Common myeloid progenitor, CD34-positive (primary cell): ENCODE data around the gene SIRT3.

ENCODE experiments used
- CTCF ChIA-PET: fragments of 350-600 bp; sonication (Branson Sonifier 250); formaldehyde crosslinking; loops from one replicate; lab custom pipeline; 2021; ENCODE audit warnings: antibody characterized with exemption; lab: Charles Lee
- POLR2A ChIA-PET: fragments of 350-600 bp; sonication (Branson Sonifier 250); formaldehyde crosslinking; loops from one replicate; lab custom pipeline; 2021; ENCODE audit warnings: antibody characterized with exemption; lab: Charles Lee
- DNase-seq, 3 donors: peaks; one replicate each; pipeline versions ENCODE4 v3.0.0 to v3.0.0-alpha.2; 2013
- H3K27ac ChIP-seq, 2 experiments: 1 replicate in 1 of 2; 2 replicates in 1 of 2; pipeline ENCODE4 v1.7.0; 2013; ENCODE audit warnings: inconsistent platforms in 2 of 2, low read length in 2 of 2, mild to moderate bottlenecking in 2 of 2, low read depth in 1 of 2, moderate library complexity in 1 of 2; ENCODE audit not compliant: severe bottlenecking in 2 of 2, insufficient read depth in 1 of 2, poor library complexity in 1 of 2
- H3K27me3 ChIP-seq, 5 experiments: replicated peaks in 2 of 5; 1 replicate in 3 of 5; 2 replicates in 2 of 5; pipeline versions ENCODE4 v1.6.1 to v1.7.0; 2013; ENCODE audit warnings: low read length in 4 of 5, mild to moderate bottlenecking in 2 of 5, moderate library complexity in 2 of 5, inconsistent platforms in 1 of 5; ENCODE audit not compliant: insufficient read depth in 5 of 5, control insufficient read depth in 4 of 5
- H3K36me3 ChIP-seq, 4 experiments: 1 replicate in 2 of 4; 2 replicates in 2 of 4; pipeline versions ENCODE4 v1.6.1 to v1.7.0; 2013; ENCODE audit warnings: low read length in 3 of 4, control low read depth in 1 of 4, mild to moderate bottlenecking in 1 of 4; ENCODE audit not compliant: control insufficient read depth in 4 of 4, insufficient read depth in 4 of 4
- H3K4me1 ChIP-seq, 4 experiments: 1 replicate in 3 of 4; 2 replicates in 1 of 4; pipeline versions ENCODE4 v1.6.1 to v1.7.1; 2013; ENCODE audit warnings: low read length in 3 of 4, mild to moderate bottlenecking in 3 of 4, control low read depth in 1 of 4, inconsistent platforms in 1 of 4, moderate library complexity in 1 of 4; ENCODE audit not compliant: control insufficient read depth in 4 of 4, insufficient read depth in 4 of 4; ENCODE audit errors: control extremely low read depth in 1 of 4
- H3K4me3 ChIP-seq, 7 experiments: 1 replicate in 4 of 7; 2 replicates in 3 of 7; pipeline versions ENCODE4 v1.5.1 to v1.7.0; 2013; ENCODE audit warnings: mild to moderate bottlenecking in 7 of 7, low read length in 6 of 7, moderate library complexity in 6 of 7, inconsistent platforms in 2 of 7, low read depth in 2 of 7, control low read depth in 1 of 7; ENCODE audit not compliant: insufficient read depth in 4 of 7, control insufficient read depth in 1 of 7; ENCODE audit errors: extremely low read depth in 1 of 7
- H3K9me3 ChIP-seq, 5 experiments: 1 replicate in 4 of 5; 2 replicates in 1 of 5; pipeline versions ENCODE4 v1.6.1 to v1.7.1; 2013; ENCODE audit warnings: low read length in 4 of 5, mild to moderate bottlenecking in 2 of 5, inconsistent platforms in 1 of 5, low read depth in 1 of 5, moderate library complexity in 1 of 5; ENCODE audit not compliant: control insufficient read depth in 4 of 5, insufficient read depth in 2 of 5; ENCODE audit errors: control extremely low read depth in 1 of 5
- WGBS: methylation state at CpG from one replicate; pipeline ENCODE4 v1.1.5; 2013; ENCODE audit not compliant: insufficient coverage; 5-methylcytosine and 5-hydroxymethylcytosine counted together

Gene SIRT3

GRCh38 chr11:217704-218103 is 18.4 kb downstream of the SIRT3 start:
- H3K9me3 ChIP-seq, result no peaks in the 10 kb centered on the region
- H3K4me3 ChIP-seq, result no peak overlapping the region
- no peaks in the 10 kb centered on the region for H3K4me1 ChIP-seq
- DNase-seq, result no peak
- H3K27me3 ChIP-seq, result no peaks in the 10 kb centered on the region
- ChIA-PET CTCF (interaction anchor here (0.9 to 2.6 kb wide), 4 partner anchors 10 to 20 kb away, joined by 3 to 14 read pairs (median 4); partner anchors contain the start of genes BET1L and RIC8A), POLR2A (interaction anchor here (0.6 kb wide), 1 partner anchor 9 kb away, joined by 3 read pairs; no protein-coding TSS in a partner anchor)
- H3K27ac ChIP-seq, result no peak overlapping the region
- H3K36me3 ChIP-seq, result peaks cover 11 to 51% (median 38%) of the 10 kb centered on the region in 4 experiments
- 100% methylated on average over 2 of the region's 3 CpGs for WGBS

DNA sequence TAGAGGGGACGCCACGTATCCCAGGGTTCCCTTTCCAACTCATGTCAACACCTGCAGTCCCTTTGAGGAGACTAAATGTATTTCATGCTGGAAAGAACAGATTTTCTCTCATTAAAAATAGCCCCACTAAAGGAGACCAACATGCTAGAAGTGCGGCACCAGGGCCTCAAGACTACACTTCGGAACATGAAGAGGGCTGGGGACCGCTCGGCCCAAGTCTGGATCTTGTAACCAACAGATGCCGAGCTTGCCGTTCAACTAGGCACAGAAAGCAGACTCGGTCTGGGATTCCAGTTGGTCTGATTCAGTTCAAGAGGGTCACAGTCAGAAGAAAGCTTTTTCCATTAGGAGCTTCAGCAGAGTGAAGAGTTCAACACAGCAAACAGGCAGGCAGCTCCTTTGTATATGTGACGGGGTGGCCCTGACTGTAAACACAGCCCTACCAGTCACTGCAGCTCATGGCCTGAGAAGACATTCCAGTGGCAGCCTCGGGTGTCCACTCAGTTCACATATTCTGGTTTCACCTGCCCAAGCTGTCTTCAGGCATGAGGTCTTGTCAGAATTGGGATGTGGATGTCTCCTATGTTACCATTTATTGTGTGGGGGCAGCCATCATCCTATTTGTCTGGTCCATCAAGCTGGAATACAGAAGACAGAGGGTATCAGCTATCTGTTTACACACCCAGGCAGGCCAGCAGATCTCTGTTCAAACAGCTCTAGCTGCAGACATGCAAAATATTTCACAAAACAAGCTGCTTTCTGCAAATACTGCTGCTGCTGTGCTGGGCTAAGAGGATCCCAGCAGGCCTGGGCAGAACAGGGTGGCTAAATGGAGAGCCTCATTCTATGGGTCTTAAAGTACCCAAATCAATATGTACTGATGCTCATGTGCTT is 19.8 kb downstream of the SIRT3 start:
- WGBS, result 95% methylated on average over 10 of the region's 11 CpGs
- Histone ChIP-seq H3K9me3 (no peaks in the 10 kb centered on the region), H3K27ac (peak overlapping the region in 1 of 2 experiments; percentile 7), H3K4me1 (no peaks in the 10 kb centered on the region), H3K36me3 (peaks cover 13 to 56% (median 46%) of the 10 kb centered on the region in 4 experiments), H3K27me3 (no peaks in the 10 kb centered on the region), H3K4me3 (no peak overlapping the region)
- CTCF ChIA-PET, result interaction anchor here (0.9 to 2.0 kb wide), 5 partner anchors 9 to 42 kb away, joined by 3 to 5 read pairs (median 3); no protein-coding TSS in a partner anchor
- POLR2A ChIA-PET, result interaction anchor here (0.6 to 0.9 kb wide), 2 partner anchors 10 to 440 kb away, joined by 3 read pairs; no protein-coding TSS in a partner anchor
- DNase-seq, result no peak

- 89% methylated on average over 4 of the region's 4 CpGs for WGBS
- ChIA-PET CTCF (interaction anchor here (0.9 to 2.0 kb wide), 6 partner anchors 9 to 146 kb away, joined by 3 to 5 read pairs (median 3); no protein-coding TSS in a partner anchor), POLR2A (interaction anchor here (0.6 to 0.9 kb wide), 2 partner anchors 11 to 441 kb away, joined by 3 read pairs; no protein-coding TSS in a partner anchor)
- no peaks in the 10 kb centered on the region for H3K9me3 ChIP-seq
- no peaks in the 10 kb centered on the region for H3K4me1 ChIP-seq
- DNase-seq, result no peak
- peaks cover 16 to 63% (median 53%) of the 10 kb centered on the region in 4 experiments for H3K36me3 ChIP-seq
- H3K4me3 ChIP-seq, result no peak overlapping the region
- H3K27me3 ChIP-seq, result no peaks in the 10 kb centered on the region
- no peak overlapping the region for H3K27ac ChIP-seq
Observed at GRCh38 chr11:215581-216037, 20.5 kb downstream of the SIRT3 start.

GRCh38 chr11:214083-214482 is 22.1 kb downstream of the SIRT3 start:
- 96% methylated on average over 7 of the region's 7 CpGs for WGBS
- CTCF ChIA-PET, result interaction anchor here (1.1 to 1.6 kb wide), 2 partner anchors 10 to 16 kb away, joined by 3 read pairs; no protein-coding TSS in a partner anchor
- Histone ChIP-seq H3K4me1 (peaks cover 0 to 13% (median 10%) of the 10 kb centered on the region in 4 experiments), H3K9me3 (no peaks in the 10 kb centered on the region), H3K27ac (no peak overlapping the region), H3K36me3 (peaks cover 16 to 75% (median 64%) of the 10 kb centered on the region in 4 experiments), H3K4me3 (no peak overlapping the region), H3K27me3 (no peaks in the 10 kb centered on the region)
- no peak for DNase-seq
- POLR2A ChIA-PET, result no interaction called here

DNA sequence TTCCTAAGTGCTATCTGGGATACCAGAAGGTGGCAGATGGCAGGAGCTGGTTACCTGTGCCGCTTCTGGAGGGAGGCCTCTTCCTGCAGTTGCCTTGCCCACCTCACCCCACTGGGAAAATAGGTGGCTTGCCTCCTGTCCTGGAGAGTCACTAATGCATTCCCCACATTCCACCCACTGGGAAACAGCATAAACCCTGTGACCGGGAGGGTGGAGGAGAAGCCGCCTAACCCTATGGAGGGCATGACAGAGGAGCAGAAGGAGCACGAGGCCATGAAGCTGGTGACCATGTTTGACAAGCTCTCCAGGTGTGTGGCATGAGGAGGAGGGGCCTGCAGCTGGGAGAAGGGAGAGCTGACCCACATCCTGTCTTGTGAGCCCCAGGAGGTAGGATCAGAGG is 23.0 kb downstream of the SIRT3 start:
- Histone ChIP-seq H3K4me3 (no peak overlapping the region), H3K9me3 (no peaks in the 10 kb centered on the region), H3K4me1 (peaks cover 0 to 19% (median 14%) of the 10 kb centered on the region in 4 experiments), H3K36me3 (peaks cover 16 to 69% (median 63%) of the 10 kb centered on the region in 4 experiments), H3K27me3 (no peaks in the 10 kb centered on the region), H3K27ac (no peak overlapping the region)
- CTCF ChIA-PET, result interaction anchor here (1.1 to 1.6 kb wide), 2 partner anchors 11 to 17 kb away, joined by 3 read pairs; no protein-coding TSS in a partner anchor
- WGBS, result no CpG with 5 or more reads among the region's 4 CpGs
- DNase-seq, result no peak
- POLR2A ChIA-PET, result no interaction called here

- DNase-seq, result no peak
- no peak overlapping the region for H3K4me3 ChIP-seq
- H3K27ac ChIP-seq, result no peak overlapping the region
- peaks cover 16 to 69% (median 61%) of the 10 kb centered on the region in 4 experiments for H3K36me3 ChIP-seq
- WGBS, result 97% methylated on average over 10 of the region's 17 CpGs
- H3K9me3 ChIP-seq, result no peaks in the 10 kb centered on the region
- peaks cover 0 to 23% (median 18%) of the 10 kb centered on the region in 4 experiments for H3K4me1 ChIP-seq
- H3K27me3 ChIP-seq, result no peaks in the 10 kb centered on the region
- CTCF ChIA-PET, result interaction anchor here (0.7 to 1.6 kb wide), 5 partner anchors 9 to 39 kb away, joined by 3 to 4 read pairs (median 3); no protein-coding TSS in a partner anchor
- POLR2A ChIA-PET, result no interaction called here
Observed at GRCh38 chr11:212150-213100, 23.7 kb downstream of the SIRT3 start.
